ENCODE data around the gene NRAP. TPM values are rescaled to one million over a fixed set of nuclear protein-coding genes. Genes with fewer than 3 reads are reported as not detected.

The NRAP gene
- total RNA-seq, 1 donor from 2014 or later: not detected

- Mint-ChIP-seq H3K27ac (no peak overlapping the region), H3K9me3 (no peaks in the 10 kb centered on the region), H3K4me3 (no peak overlapping the region), H3K4me1 (no peaks in the 10 kb centered on the region), H3K36me3 (no peaks in the 10 kb centered on the region), H3K27me3 (ENCODE audit: low read depth) (peaks cover 40% of the 10 kb centered on the region)
- DNase-seq (ENCODE audit: low spot score in 2 of 2, unreplicated experiment in 2 of 2): no peak
- TF ChIP-seq CTCF (IDR thresholded peaks at IDR 0.05; ENCODE audit: unreplicated experiment): no peak
These were observed 59.3 kb downstream of the NRAP start for GRCh38 chr10:113604572-113604971.

DNA sequence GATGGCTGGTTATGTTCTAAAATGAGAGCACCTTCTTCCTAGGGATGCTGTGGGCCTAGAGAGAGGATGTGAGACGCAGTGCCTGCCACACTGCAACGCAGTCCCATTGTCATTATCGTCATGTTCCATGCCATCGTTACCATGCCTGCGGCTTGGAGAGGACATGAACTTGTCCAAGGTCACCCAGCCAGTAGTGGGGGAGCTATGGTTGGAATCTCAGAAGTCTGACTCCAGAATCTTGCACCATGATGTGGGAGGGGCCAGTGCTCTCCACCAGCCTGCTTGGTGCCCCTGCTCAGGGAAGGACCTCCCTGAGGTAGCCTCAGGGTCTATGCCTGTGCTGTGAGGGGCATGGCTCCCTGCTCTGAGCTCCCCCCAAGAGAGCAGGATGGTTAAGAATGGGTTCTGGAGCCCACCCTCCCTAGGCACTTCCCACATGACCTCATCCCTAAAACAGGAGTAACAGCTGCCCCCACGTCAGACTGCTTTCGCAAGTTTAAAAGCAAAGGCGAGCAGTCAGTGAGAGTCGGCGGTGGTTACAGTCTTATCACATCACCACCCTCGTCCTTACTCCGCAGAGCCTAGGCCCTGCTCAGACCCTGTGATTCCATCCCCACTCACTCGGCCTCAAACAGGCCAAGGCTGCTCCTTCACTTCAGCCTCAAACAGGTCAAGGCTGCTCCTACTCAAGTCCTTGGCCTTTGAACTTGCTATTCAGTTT is 60.6 kb downstream of the NRAP start:
- H3K4me3 Mint-ChIP-seq: no peak overlapping the region
- no peaks in the 10 kb centered on the region for H3K36me3 Mint-ChIP-seq
- TF ChIP-seq CTCF (IDR thresholded peaks at IDR 0.05; ENCODE audit: unreplicated experiment): no peak
- no peaks in the 10 kb centered on the region for H3K4me1 Mint-ChIP-seq
- no peak overlapping the region for H3K27ac Mint-ChIP-seq
- peaks cover 48% of the 10 kb centered on the region for H3K27me3 Mint-ChIP-seq (ENCODE audit: low read depth)
- H3K9me3 Mint-ChIP-seq: no peaks in the 10 kb centered on the region
- DNase-seq (ENCODE audit: low spot score in 2 of 2, unreplicated experiment in 2 of 2): no peak

DNA sequence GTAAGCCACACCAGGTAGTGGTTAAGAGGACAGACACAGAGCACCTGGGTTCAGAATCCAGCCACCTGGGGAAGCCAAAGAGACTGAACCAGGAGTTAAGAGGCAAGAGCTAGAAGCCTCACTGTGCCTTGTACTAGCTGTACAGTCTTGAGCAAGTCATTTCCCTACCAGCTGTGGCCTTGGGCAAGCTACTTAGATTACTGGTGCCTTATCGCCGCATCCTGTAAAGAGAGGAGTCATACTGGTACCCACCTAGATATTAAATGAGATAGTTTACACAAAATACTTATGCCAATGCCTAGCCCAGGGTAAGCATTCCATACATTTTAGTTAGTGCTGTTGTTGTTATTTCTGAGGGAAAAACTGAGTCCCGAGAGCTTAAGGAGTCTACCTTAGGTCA is 63.3 kb downstream of the NRAP start:
- Mint-ChIP-seq H3K27ac (no peak overlapping the region), H3K36me3 (no peaks in the 10 kb centered on the region), H3K9me3 (no peaks in the 10 kb centered on the region), H3K27me3 (ENCODE audit: low read depth) (peaks cover 63% of the 10 kb centered on the region), H3K4me3 (no peak overlapping the region), H3K4me1 (no peaks in the 10 kb centered on the region)
- DNase-seq (ENCODE audit: low spot score in 2 of 2, unreplicated experiment in 2 of 2): no peak
- TF ChIP-seq CTCF (IDR thresholded peaks at IDR 0.05; ENCODE audit: unreplicated experiment): no peak

GRCh38 chr10:113594652-113595051 is 69.2 kb downstream of the NRAP start:
- no peak overlapping the region for H3K4me3 Mint-ChIP-seq
- DNase-seq (ENCODE audit: low spot score in 2 of 2, unreplicated experiment in 2 of 2): no peak
- no peak for TF ChIP-seq CTCF (IDR thresholded peaks at IDR 0.05; ENCODE audit: unreplicated experiment)
- no peaks in the 10 kb centered on the region for H3K4me1 Mint-ChIP-seq
- no peak overlapping the region for H3K27ac Mint-ChIP-seq
- H3K27me3 Mint-ChIP-seq (ENCODE audit: low read depth): peaks cover 73% of the 10 kb centered on the region
- H3K36me3 Mint-ChIP-seq: no peaks in the 10 kb centered on the region
- H3K9me3 Mint-ChIP-seq: no peaks in the 10 kb centered on the region

DNA sequence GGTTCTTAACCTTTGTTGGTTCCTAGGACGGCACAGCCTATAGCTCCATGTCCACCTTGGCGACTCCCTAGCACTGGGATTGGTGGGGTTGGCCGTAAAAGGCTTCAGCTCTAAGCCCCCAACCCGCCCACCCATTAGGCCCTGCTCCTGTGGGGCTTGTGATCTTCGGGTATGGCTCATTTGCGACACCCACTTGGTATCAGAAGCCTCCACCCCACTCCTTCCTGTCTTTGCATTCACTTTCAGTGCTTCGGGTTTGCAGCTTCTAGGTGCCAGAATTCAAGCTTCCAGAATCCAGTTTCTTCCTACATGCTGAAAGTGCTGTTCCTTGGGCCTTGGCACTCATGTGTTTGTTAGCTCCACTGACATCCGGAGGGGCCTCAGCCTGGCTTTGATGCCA is 71.5 kb downstream of the NRAP start:
- no peak for DNase-seq (ENCODE audit: low spot score in 2 of 2, unreplicated experiment in 2 of 2)
- Mint-ChIP-seq H3K36me3 (no peaks in the 10 kb centered on the region), H3K27ac (no peak overlapping the region), H3K9me3 (no peaks in the 10 kb centered on the region), H3K4me1 (no peaks in the 10 kb centered on the region), H3K27me3 (ENCODE audit: low read depth) (peaks cover 51% of the 10 kb centered on the region), H3K4me3 (no peak overlapping the region)
- TF ChIP-seq CTCF (IDR thresholded peaks at IDR 0.05; ENCODE audit: unreplicated experiment): no peak
